K562 (cell line): ENCODE measurements around the gene ANKRD34A. TPM values are rescaled to one million over a fixed set of nuclear protein-coding genes. Genes with fewer than 3 reads are reported as not detected.

Experiments used
- BRCA1 ChIP-seq, 2 experiments: fragments of 450-650 bp in 1 of 2; sonication (generic) in 1 of 2; formaldehyde crosslinking in 1 of 2; IDR thresholded peaks; 2 replicates each; pipeline versions ENCODE4 v1.5.0 to v1.6.1; 2017 to 2020; ENCODE audit warnings: mild to moderate bottlenecking in 1 of 2, missing genetic modification reagents in 1 of 2
- CAMTA2 ChIP-seq: fragments of 250-450 bp; sonication (Bioruptor Pico); conservative IDR thresholded peaks from 2 replicates; pipeline ENCODE4 v1.5.1; 2022
- IFI16 ChIP-seq: fragments of 250-450 bp; sonication (Bioruptor Pico); IDR thresholded peaks from 2 replicates; pipeline ENCODE4 v2.1.2; 2022; ENCODE audit warnings: mild to moderate bottlenecking, inconsistent platforms
- LCOR ChIP-seq: sonication (generic); formaldehyde crosslinking; IDR thresholded peaks from 2 replicates; pipeline ENCODE4 v1.8.0; 2022; ENCODE audit warnings: mild to moderate bottlenecking, missing genetic modification reagents
- MCM7 ChIP-seq, 2 experiments: fragments of 450-650 bp; IDR thresholded peaks; 2 replicates each; pipeline ENCODE4 v1.6.1; 2016 to 2018
- NONO ChIP-seq, 2 experiments: fragments of 200-400 bp in 1 of 2; fragments of 450-650 bp in 1 of 2; formaldehyde crosslinking in 1 of 2; IDR thresholded peaks; 2 replicates each; pipeline ENCODE4 v1.6.1; 2017; ENCODE audit warnings: low read depth in 2 of 2, mild to moderate bottlenecking in 2 of 2, moderate library complexity in 2 of 2, low read length in 1 of 2
- PCBP1 ChIP-seq: fragments of 200-400 bp; formaldehyde crosslinking; IDR thresholded peaks from 2 replicates; pipeline ENCODE4 v1.6.1; 2018; ENCODE audit warnings: mild to moderate bottlenecking, low read depth, low read length; ENCODE audit not compliant: poor library complexity, severe bottlenecking
- RCOR1 ChIP-seq, 2 experiments: IDR thresholded peaks; 2 replicates each; pipeline ENCODE4 v1.6.1; 2012; ENCODE audit warnings: low read depth in 2 of 2, low read length in 2 of 2, borderline replicate concordance in 1 of 2, improper control_type of control experiment in 1 of 2
- SMC3 ChIP-seq: conservative IDR thresholded peaks from 2 replicates; pipeline ENCODE4 v1.6.1; 2011; ENCODE audit warnings: low read depth, low read length, improper control_type of control experiment; ENCODE audit not compliant: insufficient read depth
- SOX6 ChIP-seq: fragments of 450-650 bp; IDR thresholded peaks from 2 replicates; pipeline ENCODE4 v1.6.1; 2014; ENCODE audit warnings: mild to moderate bottlenecking
- TEAD2 ChIP-seq: fragments of 450-650 bp; IDR thresholded peaks from 2 replicates; pipeline ENCODE4 v1.6.1; 2016; ENCODE audit warnings: missing genetic modification characterization, control low read depth, missing compliant biosample characterization
- ZBTB7A ChIP-seq: IDR thresholded peaks from 2 replicates; pipeline ENCODE4 v1.6.1; 2011; ENCODE audit warnings: low read depth, mild to moderate bottlenecking, low read length, moderate library complexity, borderline replicate concordance; ENCODE audit not compliant: control insufficient read depth
- ZFP30 ChIP-seq: fragments of 250-450 bp; sonication (Bioruptor Pico); IDR thresholded peaks from 2 replicates; pipeline ENCODE4 v1.8.0; 2022; ENCODE audit warnings: moderate library complexity, mild to moderate bottlenecking, inconsistent platforms, borderline replicate concordance
- ZFX ChIP-seq: sonication (generic); formaldehyde crosslinking; IDR thresholded peaks from 2 replicates; pipeline ENCODE4 v1.8.0; 2022; ENCODE audit warnings: mild to moderate bottlenecking, missing genetic modification reagents, moderate library complexity
- ZNF24 ChIP-seq: fragments of 450-650 bp; IDR thresholded peaks from 2 replicates; pipeline ENCODE4 v1.6.1; 2016
- polyA plus RNA-seq, 8 experiments: library from polyadenylated mRNA; depleted of rRNA in 4 of 8; stranded (reverse) in 5 of 8; unstranded in 3 of 8; fragments of >200 nt; fragmentation: Nextera tagmentation in 2 of 8; fragmentation: Illumina TruSeq in 1 of 8; extraction: Ambion mirVana in 2 of 8; extraction: Trizol in 1 of 8; gene quantifications; 2 replicates each; pipeline versions ENCODE4 v1.2.1 to v1.2.3, GENCODE V29; 2011 to 2014; ENCODE audit warnings: inconsistent platforms in 1 of 8, missing spikeins in 1 of 8
- total RNA-seq, 7 experiments: library from RNA; depleted of rRNA in 6 of 7; stranded (reverse); fragments of >200 nt in 6 of 7; fragmentation: Illumina TruSeq in 2 of 7; extraction: Trizol in 2 of 7; gene quantifications; 2 replicates each; pipeline versions ENCODE4 v1.2.1 to v1.2.3, GENCODE V29; 2011 to 2021; ENCODE audit warnings: low replicate concordance in 1 of 7
- TF ChIP-seq, protein P1 (sequence below), 2 experiments: fragments of 450-650 bp; formaldehyde crosslinking in 1 of 2; IDR thresholded peaks; 2 replicates each; pipeline versions ENCODE4 v1.4.0 to v1.6.1; 2014 to 2020; ENCODE audit warnings: mild to moderate bottlenecking in 2 of 2, borderline replicate concordance in 1 of 2, low read depth in 1 of 2
- TF ChIP-seq, protein P2 (sequence below): sonication (generic); formaldehyde crosslinking; IDR thresholded peaks from 2 replicates; pipeline ENCODE4 v1.8.0; 2022; ENCODE audit warnings: missing genetic modification reagents, mild to moderate bottlenecking, borderline replicate concordance

The ANKRD34A gene
- total and polyA plus RNA-seq, 9 of the 15 experiments (the other 6 are each of a cell fraction or from before 2014, with no cell fraction given), result 0.06 to 1.6 (median 0.43) TPM

DNA sequence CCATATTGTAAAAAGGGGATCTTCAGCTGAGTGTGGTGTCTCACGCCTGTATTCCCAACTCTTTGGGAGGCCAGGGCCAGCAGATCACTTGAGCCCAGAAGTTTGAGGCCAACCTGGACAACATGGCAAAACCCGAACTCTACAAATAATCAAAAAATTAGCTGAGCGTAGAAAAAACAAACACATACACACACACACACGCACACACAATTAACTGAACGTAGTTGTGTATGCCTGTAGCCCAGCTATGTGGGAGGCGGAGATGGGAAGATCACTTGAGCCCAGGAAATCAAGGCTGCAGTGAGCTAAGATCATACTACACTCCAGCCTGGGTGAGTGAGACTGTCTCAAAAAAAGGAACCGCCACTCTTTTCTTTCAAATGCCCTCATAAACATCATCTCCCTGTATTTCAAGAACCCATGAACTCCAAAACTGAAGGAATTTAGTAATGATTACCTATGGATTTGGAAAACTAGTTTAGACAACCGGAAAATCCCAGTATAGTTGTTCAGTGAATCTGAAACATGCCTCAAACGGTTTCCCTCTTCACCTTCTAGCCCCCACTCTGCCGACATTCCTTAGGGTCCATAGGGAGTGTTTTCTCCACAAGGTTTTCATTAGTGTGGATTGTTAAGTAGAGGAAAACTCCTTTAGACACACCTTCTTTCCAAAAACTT is 27.5 kb upstream of the ANKRD34A start (continued):
- TF ChIP-seq NONO (IDR thresholded peaks at IDR 0.05; ENCODE audit: low read depth in 2 of 2, low read length in 1 of 2), result peak in 1 of 2 experiments; percentile 5; a peak in 1 of 4 replicates
- no peak for TF ChIP-seq ZBTB7A
- no peak for TF ChIP-seq TEAD2
- TF ChIP-seq, protein P1, sequence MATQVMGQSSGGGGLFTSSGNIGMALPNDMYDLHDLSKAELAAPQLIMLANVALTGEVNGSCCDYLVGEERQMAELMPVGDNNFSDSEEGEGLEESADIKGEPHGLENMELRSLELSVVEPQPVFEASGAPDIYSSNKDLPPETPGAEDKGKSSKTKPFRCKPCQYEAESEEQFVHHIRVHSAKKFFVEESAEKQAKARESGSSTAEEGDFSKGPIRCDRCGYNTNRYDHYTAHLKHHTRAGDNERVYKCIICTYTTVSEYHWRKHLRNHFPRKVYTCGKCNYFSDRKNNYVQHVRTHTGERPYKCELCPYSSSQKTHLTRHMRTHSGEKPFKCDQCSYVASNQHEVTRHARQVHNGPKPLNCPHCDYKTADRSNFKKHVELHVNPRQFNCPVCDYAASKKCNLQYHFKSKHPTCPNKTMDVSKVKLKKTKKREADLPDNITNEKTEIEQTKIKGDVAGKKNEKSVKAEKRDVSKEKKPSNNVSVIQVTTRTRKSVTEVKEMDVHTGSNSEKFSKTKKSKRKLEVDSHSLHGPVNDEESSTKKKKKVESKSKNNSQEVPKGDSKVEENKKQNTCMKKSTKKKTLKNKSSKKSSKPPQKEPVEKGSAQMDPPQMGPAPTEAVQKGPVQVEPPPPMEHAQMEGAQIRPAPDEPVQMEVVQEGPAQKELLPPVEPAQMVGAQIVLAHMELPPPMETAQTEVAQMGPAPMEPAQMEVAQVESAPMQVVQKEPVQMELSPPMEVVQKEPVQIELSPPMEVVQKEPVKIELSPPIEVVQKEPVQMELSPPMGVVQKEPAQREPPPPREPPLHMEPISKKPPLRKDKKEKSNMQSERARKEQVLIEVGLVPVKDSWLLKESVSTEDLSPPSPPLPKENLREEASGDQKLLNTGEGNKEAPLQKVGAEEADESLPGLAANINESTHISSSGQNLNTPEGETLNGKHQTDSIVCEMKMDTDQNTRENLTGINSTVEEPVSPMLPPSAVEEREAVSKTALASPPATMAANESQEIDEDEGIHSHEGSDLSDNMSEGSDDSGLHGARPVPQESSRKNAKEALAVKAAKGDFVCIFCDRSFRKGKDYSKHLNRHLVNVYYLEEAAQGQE (IDR thresholded peaks at IDR 0.05; ENCODE audit: borderline replicate concordance), result no peak; the same call in 1 of the 2 replicates
- TF ChIP-seq, protein P1 (CRISPR knock-in tag; IDR thresholded peaks at IDR 0.05; ENCODE audit: low read depth), result peak; percentile 77
- no peak for TF ChIP-seq MCM7 (IDR thresholded peaks at IDR 0.05)
- peak; percentile 41; the same call in 1 of the 2 replicates for TF ChIP-seq ZNF24
- TF ChIP-seq SMC3, result no peak
- TF ChIP-seq RCOR1 (IDR thresholded peaks at IDR 0.05; ENCODE audit: borderline replicate concordance in 1 of 2, low read depth in 2 of 2, low read length in 2 of 2), result no peak; a peak in 1 of 4 replicates
- TF ChIP-seq LCOR, result no peak
- TF ChIP-seq BRCA1 (IDR thresholded peaks at IDR 0.05), result no peak
- TF ChIP-seq BRCA1 (CRISPR knock-in tag; IDR thresholded peaks at IDR 0.05), result no peak
- TF ChIP-seq, protein P2, sequence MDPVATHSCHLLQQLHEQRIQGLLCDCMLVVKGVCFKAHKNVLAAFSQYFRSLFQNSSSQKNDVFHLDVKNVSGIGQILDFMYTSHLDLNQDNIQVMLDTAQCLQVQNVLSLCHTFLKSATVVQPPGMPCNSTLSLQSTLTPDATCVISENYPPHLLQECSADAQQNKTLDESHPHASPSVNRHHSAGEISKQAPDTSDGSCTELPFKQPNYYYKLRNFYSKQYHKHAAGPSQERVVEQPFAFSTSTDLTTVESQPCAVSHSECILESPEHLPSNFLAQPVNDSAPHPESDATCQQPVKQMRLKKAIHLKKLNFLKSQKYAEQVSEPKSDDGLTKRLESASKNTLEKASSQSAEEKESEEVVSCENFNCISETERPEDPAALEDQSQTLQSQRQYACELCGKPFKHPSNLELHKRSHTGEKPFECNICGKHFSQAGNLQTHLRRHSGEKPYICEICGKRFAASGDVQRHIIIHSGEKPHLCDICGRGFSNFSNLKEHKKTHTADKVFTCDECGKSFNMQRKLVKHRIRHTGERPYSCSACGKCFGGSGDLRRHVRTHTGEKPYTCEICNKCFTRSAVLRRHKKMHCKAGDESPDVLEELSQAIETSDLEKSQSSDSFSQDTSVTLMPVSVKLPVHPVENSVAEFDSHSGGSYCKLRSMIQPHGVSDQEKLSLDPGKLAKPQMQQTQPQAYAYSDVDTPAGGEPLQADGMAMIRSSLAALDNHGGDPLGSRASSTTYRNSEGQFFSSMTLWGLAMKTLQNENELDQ, result no peak
- no peak for TF ChIP-seq IFI16 (CRISPR knock-in tag)
- no peak; the same call in 1 of the 2 replicates for TF ChIP-seq ZFP30 (CRISPR knock-in tag)
- TF ChIP-seq SOX6, result peak; percentile 8; the same call in 1 of the 2 replicates
- TF ChIP-seq PCBP1, result no peak
- peak; percentile 89; the same call in 1 of the 2 replicates for TF ChIP-seq CAMTA2 (CRISPR knock-in tag)
- no peak for TF ChIP-seq ZFX (CRISPR knock-in tag)
